Uterus (tissue), 4 donors: ENCODE results near the gene CIB4. TPM values are rescaled to one million over a fixed set of nuclear protein-coding genes. Genes with fewer than 3 reads are reported as not detected.

ENCODE experiments used
- DNase-seq, 2 donors: peaks; one replicate each; pipeline ENCODE4 v3.0.0-alpha.2; 2019 to 2020
- H3K27ac ChIP-seq, 2 donors: fragments of 200-600 bp; sonication (generic); 1 replicate in 1 of 2; 2 replicates in 1 of 2; pipeline ENCODE4 v1.5.1; 2016 to 2018
- H3K27me3 ChIP-seq, 2 donors: fragments of 200-600 bp; sonication (generic); one replicate each; pipeline ENCODE4 v1.5.1; 2018 to 2019; ENCODE audit warnings: control low read depth in 1 of 2
- H3K36me3 ChIP-seq, 2 donors: fragments of 200-600 bp; sonication (generic); one replicate each; pipeline ENCODE4 v1.5.1; 2019; ENCODE audit warnings: control low read depth in 1 of 2
- H3K4me1 ChIP-seq, 2 donors: fragments of 200-600 bp; sonication (generic); one replicate each; pipeline ENCODE4 v1.5.1; 2018 to 2019; ENCODE audit warnings: control low read depth in 1 of 2
- H3K4me3 ChIP-seq, 2 donors: fragments of 200-600 bp; sonication (generic); 1 replicate in 1 of 2; 2 replicates in 1 of 2; pipeline ENCODE4 v1.5.1; 2018 to 2019; ENCODE audit warnings: mild to moderate bottlenecking in 1 of 2
- H3K9me3 ChIP-seq, 2 donors: fragments of 200-600 bp; sonication (generic); one replicate each; pipeline ENCODE4 v1.5.1; 2019; ENCODE audit warnings: control low read depth in 1 of 2
- CTCF ChIP-seq, 4 experiments: fragments of 200-600 bp in 2 of 4; fragments of 450-650 bp in 2 of 4; sonication (generic) in 2 of 4; IDR thresholded peaks; one replicate each; pipeline ENCODE4 v1.5.1; 2016 to 2019; ENCODE audit warnings: antibody characterized with exemption in 4 of 4, mild to moderate bottlenecking in 2 of 4, moderate library complexity in 1 of 4
- POLR2A ChIP-seq, 2 donors: fragments of 450-650 bp; IDR thresholded peaks; one replicate each; pipeline ENCODE4 v1.6.1; 2016; ENCODE audit warnings: antibody characterized with exemption in 2 of 2, mild to moderate bottlenecking in 1 of 2, moderate library complexity in 1 of 2
- intact Hi-C: fragments of 100-400 bp; cut with DNase I; formaldehyde crosslinking; loops from one replicate; pipeline ENCODE4 v1.15.1; 2023; ENCODE audit warnings: low total_unique reads
- total RNA-seq, 4 donors: library from RNA; depleted of rRNA in 3 of 4; stranded (reverse); fragments of >200 nt in 3 of 4; gene quantifications; one replicate each; pipeline versions ENCODE4 v1.1.0 to v1.2.4, GENCODE V29; 2014 to 2023
- donor health status: DM: yes; HTN: yes; CAD: no.

The CIB4 gene
- total RNA-seq, 4 donors from 2014 or later, result 0.61 TPM; not detected in 3

- Histone ChIP-seq H3K27ac (no peak overlapping the region), H3K27me3 (no peaks in the 10 kb centered on the region), H3K9me3 (no peaks in the 10 kb centered on the region), H3K36me3 (no peaks in the 10 kb centered on the region), H3K4me3 (no peak overlapping the region), H3K4me1 (no peaks in the 10 kb centered on the region)
- intact Hi-C loops, result no loop called here
- no peak for DNase-seq
- TF ChIP-seq POLR2A (IDR thresholded peaks at IDR 0.05) (no peak), CTCF (IDR thresholded peaks at IDR 0.05) (no peak)
These were observed 57.0 kb downstream of the CIB4 start for GRCh38 chr2:26584191-26584590.

- Histone ChIP-seq H3K36me3 (no peaks in the 10 kb centered on the region), H3K27ac (no peak overlapping the region), H3K27me3 (no peaks in the 10 kb centered on the region), H3K4me1 (no peaks in the 10 kb centered on the region), H3K9me3 (no peaks in the 10 kb centered on the region), H3K4me3 (no peak overlapping the region)
- no peak for DNase-seq
- intact Hi-C loops, result no loop called here
- TF ChIP-seq POLR2A (IDR thresholded peaks at IDR 0.05) (no peak), CTCF (IDR thresholded peaks at IDR 0.05) (no peak)
These were observed 57.7 kb downstream of the CIB4 start for GRCh38 chr2:26583381-26583911.

- no peak overlapping the region for H3K4me3 ChIP-seq
- no peak overlapping the region for H3K27ac ChIP-seq
- no peaks in the 10 kb centered on the region for H3K4me1 ChIP-seq
- no peaks in the 10 kb centered on the region for H3K9me3 ChIP-seq
- H3K27me3 ChIP-seq, result no peaks in the 10 kb centered on the region
- no peak for DNase-seq
- no peak for TF ChIP-seq CTCF (IDR thresholded peaks at IDR 0.05)
- TF ChIP-seq POLR2A (IDR thresholded peaks at IDR 0.05), result no peak
- intact Hi-C loops, result no loop called here
- no peaks in the 10 kb centered on the region for H3K36me3 ChIP-seq
These were observed 58.3 kb downstream of the CIB4 start for GRCh38 chr2:26582890-26583289.

- Histone ChIP-seq H3K4me1 (no peaks in the 10 kb centered on the region), H3K27ac (no peak overlapping the region), H3K4me3 (no peak overlapping the region), H3K27me3 (no peaks in the 10 kb centered on the region), H3K36me3 (no peaks in the 10 kb centered on the region), H3K9me3 (no peaks in the 10 kb centered on the region)
- no peak for TF ChIP-seq CTCF (IDR thresholded peaks at IDR 0.05)
- no peak for DNase-seq
- intact Hi-C loops, result no loop called here
These were observed 58.9 kb downstream of the CIB4 start for GRCh38 chr2:26581991-26582842.

GRCh38 chr2:26581266-26581990 lies 59.7 kb downstream of the CIB4 start:
- Histone ChIP-seq H3K9me3 (no peaks in the 10 kb centered on the region), H3K27me3 (no peaks in the 10 kb centered on the region), H3K27ac (no peak overlapping the region), H3K4me1 (no peaks in the 10 kb centered on the region), H3K4me3 (no peak overlapping the region), H3K36me3 (no peaks in the 10 kb centered on the region)
- TF ChIP-seq POLR2A (IDR thresholded peaks at IDR 0.05) (no peak), CTCF (IDR thresholded peaks at IDR 0.05) (no peak)
- intact Hi-C loops, result no loop called here
- DNase-seq, result no peak
